Heart left ventricle (tissue), 16 donors: ENCODE results near the gene CFAP58. TPM values are rescaled to one million over a fixed set of nuclear protein-coding genes. Genes with fewer than 3 reads are reported as not detected.

Experiments used
- ATAC-seq, 4 donors: fragments of 200-7000 bp; cut with Tn5 transposase; one replicate each; pipeline ENCODE4 v1.9.1; 2020 to 2022; ENCODE audit warnings: moderate library complexity in 4 of 4, mild to moderate bottlenecking in 3 of 4, moderate number of reproducible peaks in 1 of 4
- DNase-seq, 5 donors: peaks; one replicate each; pipeline ENCODE4 v3.0.0-alpha.2; 2020
- H3K27ac ChIP-seq, 12 donors: fragments of 200-600 bp; sonication (generic) in 4 of 12; one replicate each; pipeline versions ENCODE4 v1.5.0 to v1.8.0; 2016 to 2022; ENCODE audit warnings: mild to moderate bottlenecking in 2 of 12
- H3K27me3 ChIP-seq, 9 donors: fragments of 200-600 bp; sonication (generic) in 2 of 9; one replicate each; pipeline versions ENCODE4 v1.5.1 to v1.8.0; 2016 to 2022; ENCODE audit warnings: mild to moderate bottlenecking in 3 of 9
- H3K36me3 ChIP-seq, 9 donors: fragments of 200-600 bp; sonication (generic) in 2 of 9; one replicate each; pipeline versions ENCODE4 v1.5.0 to v1.8.0; 2018 to 2022; ENCODE audit warnings: mild to moderate bottlenecking in 2 of 9
- H3K4me1 ChIP-seq, 12 donors: fragments of 200-600 bp; sonication (generic) in 4 of 12; one replicate each; pipeline versions ENCODE4 v1.5.0 to v1.8.0; 2016 to 2022; ENCODE audit warnings: mild to moderate bottlenecking in 3 of 12
- H3K4me3 ChIP-seq, 12 donors: fragments of 200-600 bp; sonication (generic) in 4 of 12; one replicate each; pipeline versions ENCODE4 v1.5.0 to v1.8.0; 2017 to 2022; ENCODE audit warnings: mild to moderate bottlenecking in 9 of 12, moderate library complexity in 4 of 12
- H3K9me3 ChIP-seq, 12 donors: fragments of 200-600 bp; sonication (generic) in 4 of 12; one replicate each; pipeline versions ENCODE4 v1.5.0 to v1.8.0; 2016 to 2022; ENCODE audit warnings: mild to moderate bottlenecking in 1 of 12
- CTCF ChIP-seq, 12 donors: fragments of 200-600 bp; sonication (generic) in 4 of 12; IDR thresholded peaks; one replicate each; pipeline versions ENCODE4 v1.5.0 to v1.8.0; 2018 to 2022; ENCODE audit warnings: antibody characterized with exemption in 12 of 12, mild to moderate bottlenecking in 5 of 12
- POLR2A ChIP-seq, 2 donors: fragments of 450-650 bp; IDR thresholded peaks; one replicate each; pipeline ENCODE4 v1.6.1; 2017; ENCODE audit warnings: antibody characterized with exemption in 2 of 2, mild to moderate bottlenecking in 2 of 2, moderate library complexity in 2 of 2
- WGBS, 4 donors: extraction: QIAGEN DNeasy Blood & Tissue Kit in 2 of 4; methylation state at CpG; one replicate each; pipeline versions ENCODE4 v1.1.5 to v1.1.7; 2013 to 2018; 5-methylcytosine and 5-hydroxymethylcytosine counted together
- intact Hi-C, 10 donors: fragments of 100-400 bp; cut with DNase I; formaldehyde crosslinking; loops; one replicate each; pipeline versions ENCODE4 v1.11.1 to v1.14.2; 2022
- polyA plus RNA-seq, 2 donors: library from polyadenylated mRNA; stranded (reverse); fragments of 200-250 nt; gene quantifications; one replicate each; pipeline ENCODE4 v1.2.3, GENCODE V29; 2013
- total RNA-seq, 9 donors: library from RNA; depleted of rRNA in 2 of 9; stranded (reverse); fragments of >200 nt in 2 of 9; fragmentation: NEBNext Ultra II Directional in 3 of 9; extraction: Animal tissue kit (Norgen Biotek cat#: 25700) in 3 of 9; gene quantifications; one replicate each; pipeline versions ENCODE4 v1.1.0 to v1.2.4, GENCODE V29; 2016 to 2023
- donor health status: ischemic (EF 13 %, LVEDD 7.1; RV severe dilation, severe dysfunction).
- donor health status: healthy with polysubstance abuse.
- donor health status: DM: no; HTN: yes; CAD: no.
- donor health status: DM: no; HTN: no; CAD: no.
- donor health status: ischemic (EF 25% LVEDD 6.9; RV normal size, moderate dysfunction).
- donor health status: ischemic (EF 25% LVEDD 5.7; RV mildly dilated, moderate dysfunction).
- donor health status: healthy.
- donor health status: DM: yes; HTN: yes; CAD: no.
- donor health status: ischemic (EF 35%, LVEDD 5.7; RV mildly dilated, moderate dysfunction).
- donor health status: nonischemic (EF 11% LVEDD 7.7; RV severe dilation, severe dysfunction).
- donor health status: DM: yes; HTN: yes; CAD: no.
- donor health status: PGD.
- donor health status: ischemic (EF 29% LVEDD 5.4; RV normal size, mild dysfunction).
- donor health status: nonischemic (EF 23%, LVEDD 6.1; RV moderate dilation, normal function).

CFAP58 gene
- total and polyA plus RNA-seq, 11 donors, result 0.62 to 4.9 (median 3.1) TPM

- no peaks in the 10 kb centered on the region for H3K27me3 ChIP-seq
- H3K27ac ChIP-seq, result peak overlapping the region; percentile 96 to 100 (median 99)
- peaks cover 0 to 39% (median 29%) of the 10 kb centered on the region in 12 donors for H3K4me1 ChIP-seq
- WGBS, 4 donors, result 61 to 70% (median 66%) methylated on average over 4 of the region's 4 CpGs
- no peak for DNase-seq
- intact Hi-C loops, result loop anchor here in 1 of 10 donors (10.0 kb wide), 1 partner anchor 596 kb away; no protein-coding TSS in a partner anchor
- TF ChIP-seq CTCF (IDR thresholded peaks at IDR 0.05) (no peak), POLR2A (IDR thresholded peaks at IDR 0.05) (no peak)
- no peaks in the 10 kb centered on the region for H3K9me3 ChIP-seq
- H3K4me3 ChIP-seq, result peak overlapping the region in 4 of 12 donors; percentile 70 to 98 (median 92)
- no peaks in the 10 kb centered on the region for H3K36me3 ChIP-seq
- no peak for ATAC-seq
Observed at GRCh38 chr10:104340641-104341040, 13.0 kb upstream of the CFAP58 start.

GRCh38 chr10:104342941-104343411, 10.7 kb upstream of the CFAP58 start:
- Histone ChIP-seq H3K36me3 (no peaks in the 10 kb centered on the region), H3K9me3 (no peaks in the 10 kb centered on the region), H3K4me1 (peaks cover 0 to 37% (median 21%) of the 10 kb centered on the region in 12 donors), H3K27me3 (no peaks in the 10 kb centered on the region), H3K27ac (peak overlapping the region in 11 of 12 donors; percentile 11 to 100 (median 62)), H3K4me3 (no peak overlapping the region)
- TF ChIP-seq POLR2A (IDR thresholded peaks at IDR 0.05) (no peak), CTCF (IDR thresholded peaks at IDR 0.05) (no peak)
- ATAC-seq, result no peak
- WGBS, 4 donors, result 11 to 19% (median 16%) methylated on average over 3 of the region's 3 CpGs
- intact Hi-C loops, result loop anchor here in 1 of 10 donors (10.0 kb wide), 1 partner anchor 598 kb away; no protein-coding TSS in a partner anchor
- DNase-seq, result no peak

GRCh38 chr10:104344219-104344618, 9.4 kb upstream of the CFAP58 start:
- intact Hi-C loops, result loop anchor here in 1 of 10 donors (10.0 kb wide), 1 partner anchor 599 kb away; no protein-coding TSS in a partner anchor
- Histone ChIP-seq H3K4me3 (no peak overlapping the region), H3K36me3 (no peaks in the 10 kb centered on the region), H3K4me1 (peaks cover 0 to 37% (median 21%) of the 10 kb centered on the region in 12 donors), H3K27ac (peak overlapping the region in 7 of 12 donors; percentile 4 to 100 (median 62)), H3K9me3 (no peaks in the 10 kb centered on the region), H3K27me3 (no peaks in the 10 kb centered on the region)
- DNase-seq (no peak), ATAC-seq (peak in 3 of 4 donors; percentile 47 to 76 (median 68))
- WGBS, 4 donors, result 48 to 64% (median 56%) methylated on average over 1 of the region's 1 CpG
- TF ChIP-seq POLR2A (IDR thresholded peaks at IDR 0.05), result no peak
- TF ChIP-seq CTCF (IDR thresholded peaks at IDR 0.05), result no peak

- Histone ChIP-seq H3K27ac (no peak overlapping the region), H3K4me1 (peaks cover 0 to 37% (median 18%) of the 10 kb centered on the region in 12 donors)
Observed at GRCh38 chr10:104345515-104345914, 8.1 kb upstream of the CFAP58 start.

More at GRCh38 chr10:104345515-104345914, 8.1 kb upstream of the CFAP58 start:
- H3K4me3 ChIP-seq, result no peak overlapping the region
- TF ChIP-seq CTCF (IDR thresholded peaks at IDR 0.05), result no peak
- no peak for TF ChIP-seq POLR2A (IDR thresholded peaks at IDR 0.05)
- intact Hi-C loops, result loop anchor here in 2 of 10 donors (5.0 to 10.0 kb wide), 2 partner anchors 38 to 601 kb away; no protein-coding TSS in a partner anchor
- H3K27me3 ChIP-seq, result no peaks in the 10 kb centered on the region
- H3K36me3 ChIP-seq, result no peaks in the 10 kb centered on the region
- ATAC-seq (no peak), DNase-seq (no peak)
- no peaks in the 10 kb centered on the region for H3K9me3 ChIP-seq
